Measurements from ENCODE around the gene PCSK5. TPM values are rescaled to one million over a fixed set of nuclear protein-coding genes. Genes with fewer than 3 reads are reported as not detected.

PCSK5 gene
- total and polyA plus RNA-seq, 2 donors (not counting 1 experiment from before 2014, with no cell fraction given), result 0.09 TPM; not detected in 1

GRCh38 chr9:75995066-75995465, 104.6 kb downstream of the PCSK5 start:
- no peaks in the 10 kb centered on the region for H3K4me1 Mint-ChIP-seq
- POLR2A ChIA-PET, result no interaction called here
- H3K27me3 Mint-ChIP-seq, result peaks cover 4% of the 10 kb centered on the region
- Histone ChIP-seq H2AFZ (ENCODE audit: insufficient read depth, low read depth, low read length, poor library complexity, severe bottlenecking) (no peak overlapping the region), H3K9me3 (ENCODE audit: control extremely low read depth in 1 of 3, control insufficient read depth in 2 of 3, insufficient read depth in 1 of 3, low read length in 2 of 3) (no peaks in the 10 kb centered on the region), H3K27ac (ENCODE audit: low read length in 2 of 2) (no peak overlapping the region), H3K9ac (ENCODE audit: low read length) (no peak overlapping the region), H3K4me1 (ENCODE audit: control insufficient read depth in 2 of 2, insufficient read depth in 2 of 2, low read length in 2 of 2) (no peaks in the 10 kb centered on the region), H3K4me2 (replicated peaks; ENCODE audit: low read depth, low read length, poor library complexity, severe bottlenecking) (no peak overlapping the region), H3K36me3 (replicated peaks in 1 of 2; ENCODE audit: control extremely low read depth in 1 of 2, control insufficient read depth in 1 of 2, extremely low read depth in 1 of 2, insufficient read depth in 2 of 2, low read length in 1 of 2) (no peaks in the 10 kb centered on the region), H3K27me3 (replicated peaks in 1 of 4; ENCODE audit: control extremely low read depth in 1 of 4, control insufficient read depth in 3 of 4, insufficient read depth in 4 of 4, low read length in 3 of 4) (no peaks in the 10 kb centered on the region), H4K20me1 (ENCODE audit: control insufficient read depth, insufficient read depth, low read length, poor library complexity, severe bottlenecking) (no peaks in the 10 kb centered on the region), H3K79me2 (ENCODE audit: control insufficient read depth, insufficient read depth, low read length) (no peaks in the 10 kb centered on the region), H3K4me3 (ENCODE audit: control extremely low read depth in 1 of 5, extremely low read depth in 1 of 5, insufficient read depth in 1 of 5, low read depth in 2 of 5, low read length in 4 of 5) (no peak overlapping the region)
- H3K4me3 Mint-ChIP-seq, result no peak overlapping the region
- intact Hi-C loops (cut with micrococcal nuclease), result no loop called here
- ATAC-seq (ENCODE audit: low read depth) (no peak), DNase-seq (no peak)
- no peak overlapping the region for H3K27ac Mint-ChIP-seq
- H3K9me3 Mint-ChIP-seq (ENCODE audit: insufficient read depth), result peaks cover 2% of the 10 kb centered on the region
- TF ChIP-seq EZH2 (IDR thresholded peaks at IDR 0.05; ENCODE audit: borderline replicate concordance, insufficient read depth, low read depth, low read length, poor library complexity, severe bottlenecking), result no peak
- CTCF ChIA-PET, result no interaction called here

GRCh38 chr9:75996726-75997125, 106.3 kb downstream of the PCSK5 start:
- Histone ChIP-seq H3K36me3 (replicated peaks in 1 of 2; ENCODE audit: control extremely low read depth in 1 of 2, control insufficient read depth in 1 of 2, extremely low read depth in 1 of 2, insufficient read depth in 2 of 2, low read length in 1 of 2) (no peaks in the 10 kb centered on the region), H2AFZ (ENCODE audit: insufficient read depth, low read depth, low read length, poor library complexity, severe bottlenecking) (no peak overlapping the region), H3K27ac (ENCODE audit: low read length in 2 of 2) (no peak overlapping the region), H3K9me3 (ENCODE audit: control extremely low read depth in 1 of 3, control insufficient read depth in 2 of 3, insufficient read depth in 1 of 3, low read length in 2 of 3) (no peaks in the 10 kb centered on the region), H4K20me1 (ENCODE audit: control insufficient read depth, insufficient read depth, low read length, poor library complexity, severe bottlenecking) (no peaks in the 10 kb centered on the region), H3K4me2 (replicated peaks; ENCODE audit: low read depth, low read length, poor library complexity, severe bottlenecking) (no peak overlapping the region), H3K27me3 (replicated peaks in 1 of 4; ENCODE audit: control extremely low read depth in 1 of 4, control insufficient read depth in 3 of 4, insufficient read depth in 4 of 4, low read length in 3 of 4) (no peaks in the 10 kb centered on the region), H3K4me1 (ENCODE audit: control insufficient read depth in 2 of 2, insufficient read depth in 2 of 2, low read length in 2 of 2) (no peaks in the 10 kb centered on the region), H3K79me2 (ENCODE audit: control insufficient read depth, insufficient read depth, low read length) (no peaks in the 10 kb centered on the region), H3K9ac (ENCODE audit: low read length) (no peak overlapping the region), H3K4me3 (ENCODE audit: control extremely low read depth in 1 of 5, extremely low read depth in 1 of 5, insufficient read depth in 1 of 5, low read depth in 2 of 5, low read length in 4 of 5) (no peak overlapping the region)
- Mint-ChIP-seq H3K4me1 (no peaks in the 10 kb centered on the region), H3K27ac (no peak overlapping the region), H3K9me3 (ENCODE audit: insufficient read depth) (peaks cover 2% of the 10 kb centered on the region), H3K27me3 (peaks cover 4% of the 10 kb centered on the region), H3K4me3 (no peak overlapping the region)
- ChIA-PET POLR2A (no interaction called here), CTCF (no interaction called here)
- no peak for DNase-seq
- TF ChIP-seq CTCF (IDR thresholded peaks at IDR 0.05) (no peak), EZH2 (IDR thresholded peaks at IDR 0.05; ENCODE audit: borderline replicate concordance, insufficient read depth, low read depth, low read length, poor library complexity, severe bottlenecking) (no peak)
- intact Hi-C loops (cut with micrococcal nuclease), result no loop called here
- no peak for ATAC-seq (ENCODE audit: low read depth)
